ENCODE results near the gene OR2B6. TPM values are rescaled to one million over a fixed set of nuclear protein-coding genes. Genes with fewer than 3 reads are reported as not detected.

OR2B6 gene
- total RNA-seq, 4 donors from 2014 or later = not detected

GRCh38 chr6:27962506-27962905, 5.5 kb downstream of the OR2B6 start:
- H3K9me3 ChIP-seq = peaks cover 0 to 16% (median 0%) of the 10 kb centered on the region in 4 donors
- no peaks in the 10 kb centered on the region for H3K4me1 ChIP-seq
- DNase-seq (ENCODE audit: low spot score in 2 of 2) = no peak
- TF ChIP-seq CTCF (IDR thresholded peaks at IDR 0.05) = no peak
- no peak for TF ChIP-seq EP300 (IDR thresholded peaks at IDR 0.05)
- TF ChIP-seq POLR2A (IDR thresholded peaks at IDR 0.05) = no peak
- H3K36me3 ChIP-seq = no peaks in the 10 kb centered on the region
- 84% methylated on average over 3 of the region's 3 CpGs for WGBS, 2 donors
- no peaks in the 10 kb centered on the region for H3K27me3 ChIP-seq
- H3K27ac ChIP-seq = no peak overlapping the region
- no peak overlapping the region for H3K4me3 ChIP-seq

- Histone ChIP-seq H3K27me3 (no peaks in the 10 kb centered on the region), H3K4me1 (no peaks in the 10 kb centered on the region), H3K9me3 (peaks cover 0 to 24% (median 5%) of the 10 kb centered on the region in 4 donors), H3K36me3 (no peaks in the 10 kb centered on the region), H3K4me3 (no peak overlapping the region), H3K27ac (no peak overlapping the region)
- no peak for DNase-seq (ENCODE audit: low spot score in 2 of 2)
- 87 to 89% methylated on average over 4 of the region's 4 CpGs for WGBS, 2 donors
- TF ChIP-seq EP300 (IDR thresholded peaks at IDR 0.05) (no peak), POLR2A (IDR thresholded peaks at IDR 0.05) (no peak), CTCF (IDR thresholded peaks at IDR 0.05) (no peak)
These were observed 9.0 kb downstream of the OR2B6 start for GRCh38 chr6:27966044-27966443.

- WGBS, 2 donors = 93 to 94% methylated on average over 21 to 23 of the region's 23 CpGs
- no peak for DNase-seq (ENCODE audit: low spot score in 2 of 2)
These were observed 9.9 kb downstream of the OR2B6 start for GRCh38 chr6:27966816-27967426.

GRCh38 chr6:27970444-27970843, 13.4 kb downstream of the OR2B6 start:
- Histone ChIP-seq H3K27me3 (no peaks in the 10 kb centered on the region), H3K27ac (no peak overlapping the region), H3K9me3 (peaks cover 0 to 31% (median 5%) of the 10 kb centered on the region in 4 donors), H3K4me3 (no peak overlapping the region), H3K36me3 (no peaks in the 10 kb centered on the region), H3K4me1 (no peaks in the 10 kb centered on the region)
- TF ChIP-seq POLR2A (IDR thresholded peaks at IDR 0.05) (no peak), EP300 (IDR thresholded peaks at IDR 0.05) (no peak), CTCF (IDR thresholded peaks at IDR 0.05) (no peak)
- DNase-seq (ENCODE audit: low spot score in 2 of 2) = no peak
- 97 to 98% methylated on average over 2 of the region's 2 CpGs for WGBS, 2 donors

More at GRCh38 chr6:27966816-27967426, 9.9 kb downstream of the OR2B6 start:
- Histone ChIP-seq H3K27me3 (no peaks in the 10 kb centered on the region), H3K9me3 (peaks cover 0 to 31% (median 5%) of the 10 kb centered on the region in 4 donors), H3K36me3 (no peaks in the 10 kb centered on the region), H3K4me1 (no peaks in the 10 kb centered on the region), H3K27ac (no peak overlapping the region), H3K4me3 (no peak overlapping the region)
- no peak for TF ChIP-seq CTCF (IDR thresholded peaks at IDR 0.05)
- no peak for TF ChIP-seq EP300 (IDR thresholded peaks at IDR 0.05)
- no peak for TF ChIP-seq POLR2A (IDR thresholded peaks at IDR 0.05)

- H3K27me3 ChIP-seq = no peaks in the 10 kb centered on the region
These were observed 15.7 kb downstream of the OR2B6 start for GRCh38 chr6:27972750-27973149.

More at GRCh38 chr6:27972750-27973149, 15.7 kb downstream of the OR2B6 start:
- H3K36me3 ChIP-seq = no peaks in the 10 kb centered on the region
- WGBS, 2 donors = 81 to 89% methylated on average over 4 of the region's 4 CpGs
- no peak overlapping the region for H3K27ac ChIP-seq
- H3K4me3 ChIP-seq = no peak overlapping the region
- TF ChIP-seq CTCF (IDR thresholded peaks at IDR 0.05) = no peak
- no peak for TF ChIP-seq POLR2A (IDR thresholded peaks at IDR 0.05)
- TF ChIP-seq EP300 (IDR thresholded peaks at IDR 0.05) = no peak
- H3K4me1 ChIP-seq = no peaks in the 10 kb centered on the region
- H3K9me3 ChIP-seq = peaks cover 0 to 15% (median 5%) of the 10 kb centered on the region in 4 donors
- no peak for DNase-seq (ENCODE audit: low spot score in 2 of 2)
